Mesendoderm (in vitro differentiated cells): ENCODE results near the gene PRKCA.
"Not testable (repeated sequence)": the region's sequence is repeated elsewhere in the genome, so short reads cannot be mapped to it uniquely, and the experiment has no call there.

Source experiments
- DNase-seq: peaks from one replicate; pipeline ENCODE4 v3.0.0; 2013
- H2AK5ac ChIP-seq: 2 replicates; pipeline ENCODE4 v1.6.1; 2013; ENCODE audit warnings: low read length, inconsistent platforms
- H2BK120ac ChIP-seq: 2 replicates; pipeline ENCODE4 v1.6.1; 2013; ENCODE audit warnings: low read depth, mild to moderate bottlenecking, low read length, moderate library complexity, mixed read lengths
- H2BK15ac ChIP-seq: replicated peaks from 2 replicates; pipeline ENCODE4 v1.6.1; 2013; ENCODE audit warnings: low read depth, mild to moderate bottlenecking, moderate library complexity
- H2BK5ac ChIP-seq: 2 replicates; pipeline ENCODE4 v1.6.1; 2013; ENCODE audit warnings: low read length, inconsistent platforms
- H3K18ac ChIP-seq: 2 replicates; pipeline ENCODE4 v1.6.1; 2013; ENCODE audit warnings: mild to moderate bottlenecking, low read length, mixed read lengths
- H3K23ac ChIP-seq: one replicate; pipeline ENCODE4 v1.6.1; 2013; ENCODE audit warnings: low read length
- H3K27ac ChIP-seq: 2 replicates; pipeline ENCODE4 v1.5.1; 2013; ENCODE audit warnings: low read depth, mild to moderate bottlenecking, inconsistent platforms, low read length, moderate library complexity
- H3K27me3 ChIP-seq: 2 replicates; pipeline ENCODE4 v1.6.1; 2013; ENCODE audit warnings: low read length, control low read depth, mild to moderate bottlenecking, inconsistent platforms; ENCODE audit not compliant: insufficient read depth, poor library complexity
- H3K36me3 ChIP-seq: 2 replicates; pipeline ENCODE4 v1.6.1; 2013; ENCODE audit warnings: low read length, inconsistent platforms; ENCODE audit not compliant: control insufficient read depth, insufficient read depth
- H3K4ac ChIP-seq: one replicate; pipeline ENCODE4 v1.6.1; 2013; ENCODE audit warnings: low read depth, mild to moderate bottlenecking, low read length, moderate library complexity
- H3K4me1 ChIP-seq: 2 replicates; pipeline ENCODE4 v1.6.1; 2013; ENCODE audit warnings: low read depth, low read length, inconsistent platforms; ENCODE audit not compliant: control insufficient read depth
- H3K4me2 ChIP-seq: 2 replicates; pipeline ENCODE4 v1.6.1; 2013; ENCODE audit warnings: low read length
- H3K4me3 ChIP-seq: 2 replicates; pipeline ENCODE4 v1.5.1; 2013; ENCODE audit warnings: mild to moderate bottlenecking, low read length
- H3K56ac ChIP-seq: one replicate; pipeline ENCODE4 v1.6.1; 2013; ENCODE audit warnings: low read length
- H3K79me1 ChIP-seq: 2 replicates; pipeline ENCODE4 v1.6.1; 2013; ENCODE audit warnings: low read length, inconsistent platforms
- H3K79me2 ChIP-seq: 2 replicates; pipeline ENCODE4 v1.6.1; 2013; ENCODE audit warnings: mild to moderate bottlenecking, low read length; ENCODE audit not compliant: control insufficient read depth, insufficient read depth
- H3K9ac ChIP-seq: 2 replicates; pipeline ENCODE4 v1.6.1; 2013; ENCODE audit warnings: low read length, inconsistent platforms
- H4K5ac ChIP-seq: one replicate; pipeline ENCODE4 v1.6.1; 2013; ENCODE audit warnings: low read length
- H4K8ac ChIP-seq: one replicate; pipeline ENCODE4 v1.6.1; 2013; ENCODE audit warnings: low read depth, mild to moderate bottlenecking, control low read depth, low read length, moderate library complexity
- WGBS: extraction: QIAGEN DNeasy Blood & Tissue Kit; methylation state at CpG from one replicate; pipeline ENCODE4 v1.1.7; 2013; ENCODE audit warnings: low lambda C conversion rate, missing lambda C conversion rate; ENCODE audit not compliant: insufficient coverage; ENCODE audit errors: extremely low coverage; 5-methylcytosine and 5-hydroxymethylcytosine counted together

Gene PRKCA

DNA sequence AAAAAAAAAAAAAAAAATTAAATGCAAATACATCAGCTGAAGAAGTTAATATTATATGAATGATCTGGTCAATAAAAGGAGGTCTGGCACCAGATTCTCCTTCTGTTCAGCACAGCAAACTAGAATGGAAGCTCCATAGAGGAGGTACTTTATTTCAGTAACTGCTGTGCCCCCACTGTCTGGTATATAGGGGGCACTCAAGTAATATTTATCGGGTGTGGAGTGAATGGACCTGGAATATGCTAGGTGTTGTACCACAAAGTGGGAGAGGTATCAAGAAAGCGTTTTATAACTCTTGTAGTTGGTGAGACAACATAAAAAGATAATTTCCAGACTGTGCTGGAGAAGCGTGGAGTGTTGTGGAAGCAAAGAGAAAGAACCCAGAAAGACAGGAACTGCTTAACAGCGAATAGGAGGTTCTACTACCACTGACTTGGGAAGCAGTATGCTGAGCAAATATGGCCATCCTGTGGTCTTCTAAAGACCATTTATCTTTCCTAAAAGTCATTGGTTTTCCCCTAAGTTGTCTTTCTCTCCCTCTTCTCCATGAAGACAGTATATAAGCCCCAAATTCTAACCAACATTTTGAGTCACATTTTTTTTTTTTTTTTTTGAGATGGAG is 12.2 kb upstream of the PRKCA start:
- no peak for DNase-seq
- H3K4me1 ChIP-seq, result no peaks in the 10 kb centered on the region
- no peak overlapping the region for H3K9ac ChIP-seq
- H3K27me3 ChIP-seq, result no peaks in the 10 kb centered on the region
- H2BK5ac ChIP-seq, result no peak overlapping the region
- H2BK15ac ChIP-seq, result no peak overlapping the region
- no peak overlapping the region for H3K4me2 ChIP-seq
- no peak overlapping the region for H3K23ac ChIP-seq
- no peak overlapping the region for H3K4ac ChIP-seq
- no peak overlapping the region for H3K18ac ChIP-seq
- H2BK120ac ChIP-seq, result no peak overlapping the region
- no peak overlapping the region for H4K5ac ChIP-seq
- H2AK5ac ChIP-seq, result no peak overlapping the region
- no peaks in the 10 kb centered on the region for H3K79me2 ChIP-seq
- no CpG with 5 or more reads among the region's 4 CpGs for WGBS
- no peak overlapping the region for H3K27ac ChIP-seq
- H3K56ac ChIP-seq, result no peak overlapping the region
- no peaks in the 10 kb centered on the region for H3K36me3 ChIP-seq
- H3K79me1 ChIP-seq, result no peaks in the 10 kb centered on the region
- no peak overlapping the region for H4K8ac ChIP-seq
- H3K4me3 ChIP-seq, result no peak overlapping the region

DNA sequence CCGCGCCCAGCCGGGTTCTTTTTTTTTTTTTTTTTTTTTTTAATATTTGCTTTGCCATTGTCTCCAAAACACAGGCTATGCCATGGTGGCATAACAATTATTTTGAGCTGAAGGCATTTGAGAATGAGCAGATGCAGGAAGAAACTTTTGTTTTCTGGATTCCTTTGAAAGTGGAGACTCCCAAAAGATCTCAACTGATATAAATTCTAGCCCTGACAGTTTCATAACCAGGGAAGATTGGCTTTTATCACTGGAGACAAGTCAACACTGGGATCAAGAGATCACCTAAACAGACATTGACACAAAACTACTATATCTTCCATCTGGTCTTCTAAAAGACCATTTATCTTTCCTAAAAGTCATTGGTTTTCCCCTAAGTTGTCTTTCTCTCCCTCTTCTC is 10.1 kb upstream of the PRKCA start:
- Histone ChIP-seq H2BK5ac (no peak overlapping the region), H3K4me2 (no peak overlapping the region), H2AK5ac (no peak overlapping the region), H3K4me1 (no peaks in the 10 kb centered on the region), H3K56ac (no peak overlapping the region), H3K18ac (no peak overlapping the region), H4K5ac (no peak overlapping the region), H3K4ac (no peak overlapping the region), H3K27ac (no peak overlapping the region), H4K8ac (no peak overlapping the region), H3K79me2 (no peaks in the 10 kb centered on the region), H2BK120ac (no peak overlapping the region), H3K27me3 (no peaks in the 10 kb centered on the region), H3K23ac (no peak overlapping the region), H3K4me3 (no peak overlapping the region), H3K36me3 (no peaks in the 10 kb centered on the region), H3K9ac (no peak overlapping the region), H3K79me1 (no peaks in the 10 kb centered on the region), H2BK15ac (no peak overlapping the region)
- WGBS, result no CpG with 5 or more reads among the region's 3 CpGs
- DNase-seq, result no peak

- Histone ChIP-seq H3K9ac (no peak overlapping the region), H4K5ac (no peak overlapping the region), H3K36me3 (no peaks in the 10 kb centered on the region), H3K4me3 (no peak overlapping the region), H3K4ac (no peak overlapping the region), H3K79me1 (no peaks in the 10 kb centered on the region), H3K79me2 (no peaks in the 10 kb centered on the region), H2BK120ac (no peak overlapping the region), H4K8ac (no peak overlapping the region), H3K18ac (no peak overlapping the region), H3K27ac (no peak overlapping the region), H3K23ac (no peak overlapping the region), H3K27me3 (peaks cover 7% of the 10 kb centered on the region), H2BK15ac (no peak overlapping the region), H2BK5ac (no peak overlapping the region), H2AK5ac (no peak overlapping the region), H3K56ac (no peak overlapping the region), H3K4me1 (no peaks in the 10 kb centered on the region), H3K4me2 (no peak overlapping the region)
- no peak for DNase-seq
- no CpG with 5 or more reads among the region's 6 CpGs for WGBS
Observed at GRCh38 chr17:66296289-66296725, 6.1 kb upstream of the PRKCA start.

DNA sequence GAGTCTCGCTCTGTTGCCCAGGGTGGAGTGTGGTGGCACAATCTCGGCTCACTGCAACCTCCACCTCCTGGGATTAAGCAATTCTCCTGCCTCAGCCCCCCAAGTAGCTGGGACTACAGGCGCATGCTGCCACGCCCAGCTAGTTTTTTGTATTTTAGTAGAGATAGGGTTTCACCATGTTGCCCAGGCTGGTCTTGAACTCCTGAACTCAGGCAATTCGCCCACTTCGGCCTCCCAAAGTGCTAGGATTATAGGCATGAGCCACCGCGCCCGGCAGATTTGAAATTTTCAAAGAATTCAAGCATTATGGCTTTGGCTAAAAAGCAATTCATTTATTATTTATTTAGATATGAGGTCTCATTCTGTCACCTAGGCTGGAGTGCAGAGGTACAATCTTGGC is 5.0 kb upstream of the PRKCA start:
- H3K23ac ChIP-seq, H4K5ac ChIP-seq, H3K27ac ChIP-seq, H3K79me1 ChIP-seq, H3K4me3 ChIP-seq, H3K56ac ChIP-seq, H2BK5ac ChIP-seq, H3K4me1 ChIP-seq, H3K4ac ChIP-seq, DNase-seq, H3K4me2 ChIP-seq, H3K36me3 ChIP-seq, H2BK120ac ChIP-seq, H3K79me2 ChIP-seq, H3K9ac ChIP-seq, H2AK5ac ChIP-seq, H2BK15ac ChIP-seq, H3K18ac ChIP-seq, H4K8ac ChIP-seq: not testable (repeated sequence)
- no CpG with 5 or more reads among the region's 9 CpGs for WGBS
- peaks cover 12% of the 10 kb centered on the region for H3K27me3 ChIP-seq

- Histone ChIP-seq H3K4me2 (no peak overlapping the region), H4K8ac (no peak overlapping the region), H3K4ac (no peak overlapping the region), H3K23ac (no peak overlapping the region), H2BK120ac (no peak overlapping the region), H3K4me3 (no peak overlapping the region), H2AK5ac (no peak overlapping the region), H2BK15ac (no peak overlapping the region), H3K27ac (no peak overlapping the region), H3K36me3 (no peaks in the 10 kb centered on the region), H3K9ac (no peak overlapping the region), H3K18ac (no peak overlapping the region), H4K5ac (no peak overlapping the region), H3K79me1 (no peaks in the 10 kb centered on the region), H3K4me1 (peaks cover 2% of the 10 kb centered on the region), H3K56ac (no peak overlapping the region), H3K79me2 (no peaks in the 10 kb centered on the region), H3K27me3 (peaks cover 12% of the 10 kb centered on the region), H2BK5ac (no peak overlapping the region)
- WGBS, result no CpG with 5 or more reads among the region's 4 CpGs
- no peak for DNase-seq
Observed at GRCh38 chr17:66299711-66300110, 2.7 kb upstream of the PRKCA start.

- no peak overlapping the region for H4K5ac ChIP-seq
- peaks cover 12% of the 10 kb centered on the region for H3K27me3 ChIP-seq
- H3K18ac ChIP-seq, result no peak overlapping the region
- H2BK5ac ChIP-seq, result no peak overlapping the region
- no CpG with 5 or more reads among the region's 8 CpGs for WGBS
- H2BK120ac ChIP-seq, result no peak overlapping the region
- no peak overlapping the region for H2AK5ac ChIP-seq
- no peak overlapping the region for H3K27ac ChIP-seq
- no peak overlapping the region for H3K9ac ChIP-seq
- H3K4ac ChIP-seq, result no peak overlapping the region
- no peak overlapping the region for H2BK15ac ChIP-seq
- no peak for DNase-seq
- H3K4me1 ChIP-seq, result peaks cover 3% of the 10 kb centered on the region
- H3K23ac ChIP-seq, result no peak overlapping the region
- no peak overlapping the region for H3K4me2 ChIP-seq
- H3K36me3 ChIP-seq, result no peaks in the 10 kb centered on the region
- no peaks in the 10 kb centered on the region for H3K79me2 ChIP-seq
- H3K56ac ChIP-seq, result no peak overlapping the region
- no peaks in the 10 kb centered on the region for H3K79me1 ChIP-seq
- no peak overlapping the region for H3K4me3 ChIP-seq
- H4K8ac ChIP-seq, result no peak overlapping the region
Observed at GRCh38 chr17:66300956-66301355, 1.5 kb upstream of the PRKCA start.
